SK-N-DZ (cell line): ENCODE results near the gene FURIN.
"Not testable (repeated sequence)": the region's sequence is repeated elsewhere in the genome, so short reads cannot be mapped to it uniquely, and the experiment has no call there.

Experiments used
- DNase-seq: peaks from one replicate; pipeline ENCODE4 v3.0.0-alpha.2; 2015; ENCODE audit warnings: low spot score

Gene FURIN

DNA sequence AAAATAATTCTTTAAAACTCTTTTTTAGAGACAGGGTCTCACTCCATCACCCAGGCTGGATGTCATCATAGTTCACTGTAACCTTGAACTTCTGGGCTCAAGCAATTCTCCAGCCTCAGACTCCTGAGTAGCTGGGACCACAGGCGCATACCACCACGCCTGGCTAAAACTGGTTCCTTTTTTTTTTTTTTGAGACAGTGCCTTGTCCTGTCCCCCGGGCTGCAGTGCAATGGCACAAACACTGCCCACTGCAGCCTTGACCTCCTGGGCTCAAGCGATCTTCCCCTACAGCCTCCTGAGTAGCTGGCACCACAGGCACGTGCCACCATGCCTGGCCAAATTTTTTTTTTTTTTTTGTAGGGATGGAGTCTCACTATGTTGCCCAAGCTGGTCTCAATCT lies 23.7 kb upstream of the FURIN start:
- DNase-seq: no peak

DNA sequence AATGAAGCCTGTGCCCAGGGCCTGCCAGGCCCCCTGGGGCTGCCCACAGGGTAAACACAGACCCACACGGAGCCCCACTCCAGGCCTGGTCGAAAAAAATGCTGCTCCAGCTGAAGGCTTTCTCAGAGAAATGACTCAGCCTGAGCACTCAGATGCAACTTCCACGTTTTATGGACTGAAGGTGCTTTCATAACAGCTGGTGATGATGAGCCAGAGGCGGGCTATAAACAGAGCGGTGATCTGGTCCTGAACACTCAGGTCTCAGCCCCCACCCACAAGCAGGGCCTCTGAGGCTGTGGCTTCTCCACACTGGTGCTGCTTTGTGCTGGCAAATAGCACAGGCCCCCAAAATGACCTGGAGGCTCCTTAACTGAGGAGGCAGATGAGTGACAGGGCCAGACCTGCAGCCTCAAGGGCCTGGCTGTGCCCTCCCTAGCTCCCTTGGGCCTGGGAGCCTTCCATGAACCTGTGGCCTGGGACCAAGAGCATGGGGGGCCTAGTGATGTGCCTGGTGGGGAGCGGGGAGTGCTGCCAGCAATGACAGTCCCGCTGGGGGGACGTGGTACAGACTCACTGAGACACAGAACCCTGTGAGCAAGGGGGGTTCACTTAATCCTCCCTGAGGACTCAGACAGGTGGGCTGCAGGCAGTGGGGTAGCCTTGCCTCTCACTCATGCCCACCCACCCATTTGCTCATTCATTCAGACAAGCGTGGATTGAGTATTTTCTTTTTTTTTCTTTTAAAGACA lies 23.0 kb upstream of the FURIN start:
- DNase-seq: no peak

DNA sequence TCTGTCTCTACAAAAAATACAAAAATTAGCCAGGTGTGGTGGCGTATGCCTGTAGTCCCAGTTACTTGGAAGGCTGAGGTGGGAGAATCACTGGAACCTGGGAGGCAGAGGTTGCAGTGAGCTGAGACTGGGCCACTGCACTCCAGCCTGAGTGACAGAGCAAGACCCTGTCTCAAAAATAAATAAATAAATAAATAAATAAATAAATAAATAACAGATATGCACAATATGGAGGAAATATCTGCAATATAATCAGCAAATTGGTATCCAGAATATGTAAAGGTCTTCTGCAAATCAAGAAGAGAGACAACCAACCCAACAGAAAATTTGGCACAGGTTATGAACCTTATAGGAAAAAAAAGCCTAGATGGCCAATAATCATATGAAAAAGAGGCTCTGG lies 19.0 kb upstream of the FURIN start:
- DNase-seq: not testable (repeated sequence)

DNA sequence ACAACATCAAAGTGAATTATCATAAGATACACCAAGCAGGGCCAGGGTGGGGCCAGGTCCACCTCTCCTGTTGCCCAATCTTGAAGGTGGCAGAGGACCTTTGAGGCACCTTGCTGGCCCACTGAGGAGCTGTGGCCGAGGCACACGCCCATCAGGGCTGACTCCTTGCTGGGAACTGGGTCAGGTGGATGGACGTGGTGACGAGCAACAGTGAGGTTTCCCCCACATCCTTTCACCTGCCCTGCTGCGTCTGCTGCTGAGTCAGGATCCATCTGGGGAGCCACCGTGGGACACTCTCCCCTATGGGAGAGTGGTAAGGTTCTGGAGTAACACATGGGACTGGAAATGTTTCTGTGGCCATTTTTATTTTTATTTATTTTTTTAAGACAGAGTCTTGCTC lies 17.3 kb upstream of the FURIN start:
- DNase-seq: no peak

DNA sequence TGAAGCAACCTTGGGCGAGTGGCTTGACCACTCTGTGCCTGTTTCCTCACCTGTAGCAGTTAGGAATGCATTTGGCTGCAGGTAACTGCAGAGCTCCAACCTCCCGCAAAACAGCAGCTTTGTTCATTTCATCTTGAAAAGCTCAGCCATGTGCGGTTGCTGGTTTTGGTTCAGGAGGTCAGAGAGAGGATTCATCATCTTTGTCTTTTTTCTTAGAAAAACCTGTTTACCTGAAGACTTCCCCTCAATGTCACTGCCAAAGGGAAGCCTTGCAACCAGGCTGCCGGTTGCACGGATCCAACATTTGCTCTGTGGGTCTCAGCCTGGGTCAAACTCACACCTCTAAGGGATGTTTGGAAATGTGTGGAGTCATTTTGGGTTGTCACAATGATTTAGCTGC lies 16.4 kb upstream of the FURIN start:
- DNase-seq: no peak

DNA sequence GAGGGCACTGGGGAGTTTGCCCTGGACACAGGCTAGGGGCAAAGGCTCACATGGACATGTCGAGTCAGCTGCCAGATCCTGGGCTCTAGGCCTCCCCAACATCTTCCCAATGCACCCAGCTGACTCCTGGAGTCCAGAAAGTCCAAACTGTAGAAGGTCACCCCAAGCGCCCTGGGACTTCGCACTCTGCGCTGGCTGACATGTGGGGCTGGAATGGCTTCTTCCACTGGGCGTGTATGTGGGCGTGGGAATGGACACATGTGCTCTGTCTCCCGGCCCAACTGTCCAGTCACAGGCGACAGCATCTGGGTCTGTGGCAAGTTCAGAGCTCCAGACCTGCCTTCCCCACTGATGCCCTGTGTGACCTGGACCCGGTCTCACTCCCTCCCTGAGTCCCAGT lies 13.2 kb upstream of the FURIN start:
- no peak for DNase-seq

DNA sequence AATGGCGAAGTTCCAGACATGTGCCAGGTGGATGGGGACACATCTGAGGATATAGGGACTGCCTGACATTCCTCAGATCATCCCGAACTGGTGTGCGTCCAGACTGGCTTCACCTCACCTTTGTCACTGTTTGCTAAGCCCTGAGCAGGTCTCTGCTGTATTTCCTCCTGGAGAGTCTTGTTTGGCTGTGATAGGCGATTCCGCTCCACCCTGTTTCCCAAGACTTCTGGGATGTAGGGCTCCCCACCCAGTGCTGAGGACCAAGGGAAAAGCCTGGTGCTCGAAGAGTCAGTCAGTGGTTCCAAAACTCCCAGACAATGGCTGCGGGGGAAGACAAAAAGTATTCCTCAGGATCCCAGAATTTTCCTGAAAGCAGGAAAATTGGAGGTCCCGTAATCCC lies 11.1 kb upstream of the FURIN start:
- no peak for DNase-seq

DNA sequence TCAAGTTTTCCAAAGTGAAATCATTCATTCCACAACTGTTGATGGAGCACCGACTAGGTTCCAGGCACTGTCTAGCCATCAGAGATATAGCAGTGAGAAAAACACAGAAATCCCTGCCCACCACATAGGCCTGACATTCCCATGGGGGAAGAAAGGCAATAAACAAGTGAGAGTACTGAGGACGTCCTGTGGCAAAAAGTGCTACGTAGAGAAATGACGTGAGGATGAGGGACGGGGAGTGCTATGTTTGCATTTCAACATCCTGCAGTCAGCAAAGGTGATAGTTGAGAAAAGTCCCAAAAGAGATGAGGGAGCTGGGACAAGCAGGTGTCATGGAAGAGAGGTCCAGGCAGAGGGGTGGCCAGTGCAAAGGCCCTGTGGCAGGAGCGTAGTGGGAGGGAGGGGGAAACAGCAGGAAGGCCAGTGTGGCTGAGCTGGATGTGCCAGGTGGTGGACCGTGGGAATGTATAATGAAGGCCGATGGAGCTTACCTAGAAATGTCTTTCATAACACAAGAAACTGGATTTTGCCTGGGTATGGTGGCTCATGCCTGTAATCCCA lies 10.4 kb upstream of the FURIN start:
- DNase-seq: no peak

DNA sequence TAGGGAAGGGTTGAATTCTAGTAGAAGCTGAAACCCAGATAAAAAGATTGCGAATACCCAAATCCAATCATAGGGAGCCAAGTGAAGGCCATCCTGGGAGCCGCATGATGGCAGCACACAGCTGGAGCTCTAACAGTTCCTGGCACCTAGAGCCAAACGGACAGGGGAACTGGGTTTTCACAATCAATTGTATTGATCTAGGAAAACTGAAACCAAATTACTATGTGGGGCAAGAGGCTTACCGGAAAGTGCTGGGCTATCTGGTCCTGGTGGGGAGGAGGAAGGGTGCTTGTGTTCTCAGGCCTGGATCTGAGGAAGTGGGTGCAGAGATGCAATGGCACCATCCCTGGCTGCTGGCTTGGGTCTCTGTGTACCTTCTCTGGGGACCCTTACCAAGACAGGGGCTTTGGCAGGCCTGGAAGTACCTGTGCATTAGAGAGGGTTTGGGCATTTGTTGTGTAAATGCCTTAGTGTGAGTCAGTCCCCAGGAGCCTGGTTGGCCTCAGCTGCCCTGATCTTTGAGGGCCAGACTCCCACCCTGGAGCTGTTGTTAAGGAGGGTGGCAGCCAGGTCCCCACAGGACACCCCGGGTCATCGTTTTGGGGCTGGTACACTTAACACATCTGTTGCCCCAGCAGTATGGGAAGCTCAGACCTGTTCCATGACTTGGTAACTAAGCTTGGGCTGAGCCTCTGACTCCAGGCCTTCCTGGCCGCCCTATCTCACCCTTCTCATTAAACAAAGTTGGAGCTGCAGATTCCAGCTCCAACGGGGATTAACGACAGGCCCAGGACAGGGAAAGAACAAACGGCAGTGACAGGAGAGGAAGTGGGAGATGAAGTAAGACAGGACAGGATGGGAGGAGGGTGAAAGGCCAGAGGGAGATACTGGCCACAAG lies 8.9 kb upstream of the FURIN start:
- no peak for DNase-seq

DNA sequence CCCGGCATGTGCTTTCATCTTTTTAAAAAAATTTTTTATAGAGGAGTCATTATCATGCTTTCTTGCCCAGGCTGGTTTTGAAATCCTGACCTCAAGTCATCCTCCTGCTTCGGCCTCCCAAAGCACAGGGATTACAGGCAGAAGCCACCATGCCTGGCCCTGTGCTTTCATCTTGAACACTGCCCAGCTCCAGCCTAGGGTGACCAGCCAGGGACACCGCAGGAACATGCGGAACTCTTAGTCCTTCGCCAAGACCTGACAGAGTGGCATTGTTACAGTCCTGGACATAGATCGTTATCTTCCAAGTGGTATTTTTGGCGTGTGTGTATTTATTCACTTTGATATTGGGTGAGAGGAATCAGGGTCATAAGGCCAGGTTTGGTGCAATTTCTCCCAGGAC lies 7.9 kb upstream of the FURIN start:
- DNase-seq: no peak

DNA sequence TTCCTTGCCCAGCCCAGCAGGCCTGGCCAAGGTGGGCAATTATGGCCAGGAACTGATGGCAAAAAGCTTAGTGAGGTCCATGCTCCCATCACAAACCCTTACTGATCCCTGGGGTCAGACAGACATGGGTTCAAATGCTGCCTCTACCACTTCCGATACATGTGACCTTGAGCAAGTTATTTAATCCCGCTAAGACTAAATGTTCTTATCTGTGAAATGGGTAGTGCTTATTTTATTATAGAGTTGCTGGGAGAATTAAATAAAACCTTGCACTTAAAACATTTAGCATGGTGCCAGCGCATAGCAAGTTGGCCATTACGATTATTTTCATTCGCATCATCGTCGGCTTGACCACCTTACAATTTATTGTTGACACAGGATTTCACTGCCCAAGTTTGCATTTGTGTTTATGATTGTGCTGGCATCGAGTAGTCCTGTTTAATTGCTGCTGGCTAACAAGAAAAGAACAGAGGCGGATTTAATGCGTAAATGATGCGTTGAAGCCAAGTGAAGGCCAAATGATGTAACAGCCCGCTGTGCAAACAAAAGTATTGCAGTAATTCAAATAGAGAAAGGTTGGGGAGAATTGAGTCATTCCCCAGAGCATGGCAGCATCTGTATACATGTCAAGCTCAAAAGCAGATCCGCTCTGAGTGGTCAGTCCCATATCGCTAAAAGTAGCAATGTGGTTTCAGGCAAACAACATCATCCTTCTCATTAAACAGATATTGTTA lies 7.3 kb upstream of the FURIN start:
- DNase-seq: no peak

DNA sequence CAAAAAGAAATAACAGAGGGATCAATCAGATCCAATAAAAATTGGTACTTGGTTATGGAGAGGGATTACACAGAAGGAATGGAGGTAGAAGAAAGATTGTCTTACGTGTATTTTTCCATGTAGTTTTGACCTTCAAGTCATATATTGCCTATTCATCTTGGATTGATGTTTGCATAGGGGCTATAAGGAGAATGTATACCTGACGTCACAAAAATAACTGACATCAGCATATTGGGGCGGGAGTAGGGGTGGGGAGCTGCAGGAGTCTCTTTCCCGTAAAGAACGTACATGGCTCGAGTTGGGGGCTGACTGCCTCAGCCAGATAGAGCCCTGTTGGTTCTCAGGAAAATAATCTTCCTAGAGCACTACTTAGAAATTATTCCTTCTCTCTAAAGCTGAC lies 5.9 kb upstream of the FURIN start:
- DNase-seq: no peak

DNA sequence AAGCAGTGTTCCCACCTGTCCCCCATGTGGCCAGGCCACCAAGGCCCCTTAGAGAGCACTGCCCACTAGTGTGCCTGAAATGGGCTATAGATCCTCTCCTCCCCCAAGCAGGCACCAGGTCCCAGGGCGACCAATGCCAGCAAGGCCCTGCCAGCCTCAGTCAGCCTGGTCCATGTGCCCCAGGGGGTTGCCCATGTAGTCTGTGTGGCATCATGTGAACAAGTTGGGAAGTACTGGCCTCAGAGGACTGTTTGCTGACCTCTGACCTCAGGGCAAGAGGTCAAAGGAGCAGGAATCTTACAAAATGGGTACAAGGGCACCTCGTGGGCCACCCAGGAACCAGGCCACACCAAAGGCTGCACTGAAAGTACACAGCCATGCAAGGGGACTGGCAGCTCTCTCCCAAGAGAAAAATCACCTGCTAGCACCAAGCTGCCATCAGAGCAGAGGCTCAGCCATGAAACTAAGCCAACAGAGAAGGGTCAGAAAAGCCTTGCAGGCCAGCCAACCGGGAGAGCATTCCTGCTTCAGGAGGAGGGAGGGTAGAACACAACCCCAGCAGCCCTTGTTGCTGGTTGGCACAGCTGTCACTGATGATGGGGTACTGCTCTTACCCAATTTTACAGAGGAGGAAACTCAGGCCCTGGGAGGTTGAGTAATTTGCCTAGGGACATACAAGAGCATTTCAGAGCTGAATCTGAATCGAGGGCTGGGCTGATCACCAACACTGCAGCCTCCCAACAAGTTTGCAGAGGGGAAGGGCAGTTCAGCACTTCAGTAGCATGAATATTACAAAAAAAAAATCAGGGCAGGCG lies 5.2 kb upstream of the FURIN start:
- DNase-seq: no peak

DNA sequence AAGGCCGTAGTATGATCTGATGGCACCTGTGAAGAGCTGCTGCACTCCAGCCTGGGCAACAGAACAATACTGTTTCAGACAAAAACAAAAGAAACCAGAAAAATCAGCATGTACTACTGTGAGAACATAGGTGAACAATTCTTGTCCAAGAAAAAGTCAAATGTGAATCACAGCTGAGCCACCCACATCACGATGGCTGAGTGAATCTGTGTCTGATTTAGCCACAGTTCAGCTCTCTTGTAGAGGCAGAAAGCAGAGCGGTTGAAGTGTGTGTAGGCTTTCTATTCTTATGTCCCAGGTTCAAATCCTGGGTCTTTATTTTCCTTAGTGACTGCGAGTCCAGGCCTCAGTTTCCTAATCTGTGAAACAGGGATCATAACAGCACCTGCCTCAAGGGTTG lies 4.4 kb upstream of the FURIN start:
- DNase-seq: no peak

DNA sequence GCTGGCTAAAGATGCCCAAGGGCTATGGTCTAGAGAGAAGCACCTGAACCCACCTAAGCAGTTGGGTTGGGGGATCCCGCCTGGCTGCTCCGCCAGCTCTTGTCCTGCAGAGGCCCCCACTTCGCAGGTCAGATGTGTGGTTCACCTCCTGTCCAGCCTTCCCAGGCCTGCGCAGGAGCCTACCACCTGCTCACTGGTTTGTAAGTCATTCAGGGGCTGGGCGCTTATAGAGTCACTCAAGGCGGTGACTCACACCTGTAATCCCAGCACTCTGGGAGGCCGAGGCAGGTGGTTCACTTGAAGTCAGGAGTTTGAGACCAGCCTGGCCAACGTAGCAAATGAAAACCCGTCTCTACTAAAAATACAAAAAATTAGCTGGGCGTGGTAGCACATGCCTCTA lies 3.9 kb upstream of the FURIN start:
- DNase-seq: no peak

DNA sequence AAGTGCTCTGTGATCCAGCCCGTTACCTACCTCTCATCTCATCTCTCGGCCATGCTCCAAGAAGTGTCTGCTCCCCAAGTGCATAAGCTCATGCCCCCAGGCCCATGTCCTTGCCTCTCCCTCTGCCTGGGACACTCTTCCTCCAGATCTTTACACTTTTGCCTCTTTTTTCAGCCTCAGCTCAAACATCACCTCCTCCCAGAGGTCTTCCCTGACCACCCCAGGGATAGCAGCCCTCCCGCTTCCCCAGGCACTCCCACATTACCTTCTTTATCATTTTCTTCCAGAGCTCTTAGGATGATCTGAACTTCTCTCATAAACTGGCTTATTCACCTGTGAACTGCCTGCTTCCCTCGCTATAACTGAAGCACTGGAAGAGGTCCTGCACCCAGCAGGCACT lies 2.7 kb upstream of the FURIN start:
- no peak for DNase-seq

DNA sequence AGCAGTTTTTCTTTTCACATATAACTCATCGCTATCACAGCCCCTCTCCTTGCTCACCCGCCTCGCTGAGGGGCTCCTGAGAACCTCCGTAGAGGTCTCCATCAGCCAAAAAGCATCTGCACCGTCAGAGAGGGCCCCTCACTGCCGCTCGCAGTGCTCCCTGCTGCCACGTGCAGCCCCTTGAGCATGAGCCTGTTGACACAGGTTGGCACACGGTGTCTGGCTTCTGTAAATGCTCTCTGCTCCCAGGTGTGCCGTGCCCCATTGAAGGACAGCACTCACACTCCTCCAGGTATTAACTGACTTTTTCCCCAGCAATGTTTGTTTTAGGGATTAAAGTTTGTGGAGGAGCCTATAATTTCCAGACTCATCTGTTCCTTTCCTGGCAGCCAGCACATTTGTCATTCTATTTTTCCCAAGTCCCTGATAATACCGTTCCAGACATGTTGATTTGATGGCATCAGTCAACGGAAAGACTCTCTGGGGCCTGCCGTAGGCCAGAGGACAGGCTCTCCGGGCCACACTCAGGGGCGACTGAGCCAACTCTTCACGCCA lies 2.1 kb upstream of the FURIN start:
- no peak for DNase-seq

DNA sequence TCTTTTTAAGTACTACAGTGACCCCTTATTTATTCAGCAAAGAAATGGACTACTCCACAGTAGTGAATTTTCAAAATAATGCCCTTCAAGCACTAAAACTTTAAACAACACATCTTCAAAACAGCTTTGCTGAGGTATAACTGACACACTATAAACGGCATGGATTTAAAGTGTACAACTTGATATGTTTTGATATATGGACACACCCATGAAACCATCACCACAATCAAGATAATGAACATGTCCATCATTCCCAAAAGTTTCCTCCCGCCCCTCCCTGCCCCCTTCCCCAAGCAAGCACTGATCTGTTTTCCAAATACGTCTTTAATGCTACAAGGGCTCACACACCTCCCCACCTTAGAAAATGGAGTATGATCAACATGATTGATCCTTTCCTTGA lies 1.6 kb upstream of the FURIN start:
- DNase-seq: no peak

DNA sequence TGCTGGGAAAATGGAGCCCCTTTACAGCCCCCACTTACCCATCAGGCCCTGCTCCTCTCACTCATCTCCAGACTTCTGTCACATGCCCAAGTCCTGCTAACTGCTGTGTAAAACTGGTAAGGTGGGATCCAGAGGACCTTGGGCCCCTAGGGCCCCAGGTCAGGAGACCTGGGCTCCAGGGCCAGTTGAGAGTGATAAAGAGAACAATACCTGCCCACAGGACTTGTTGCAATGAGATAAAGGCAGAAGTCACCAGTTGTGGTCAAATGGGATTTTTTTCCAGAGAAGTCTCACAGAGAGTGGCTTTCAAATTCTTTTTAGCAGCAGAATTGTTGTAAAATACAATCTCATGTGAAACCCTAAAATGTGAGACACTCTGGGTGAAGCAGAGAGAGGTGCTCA lies 753 bp downstream of the FURIN start:
- DNase-seq: no peak

DNA sequence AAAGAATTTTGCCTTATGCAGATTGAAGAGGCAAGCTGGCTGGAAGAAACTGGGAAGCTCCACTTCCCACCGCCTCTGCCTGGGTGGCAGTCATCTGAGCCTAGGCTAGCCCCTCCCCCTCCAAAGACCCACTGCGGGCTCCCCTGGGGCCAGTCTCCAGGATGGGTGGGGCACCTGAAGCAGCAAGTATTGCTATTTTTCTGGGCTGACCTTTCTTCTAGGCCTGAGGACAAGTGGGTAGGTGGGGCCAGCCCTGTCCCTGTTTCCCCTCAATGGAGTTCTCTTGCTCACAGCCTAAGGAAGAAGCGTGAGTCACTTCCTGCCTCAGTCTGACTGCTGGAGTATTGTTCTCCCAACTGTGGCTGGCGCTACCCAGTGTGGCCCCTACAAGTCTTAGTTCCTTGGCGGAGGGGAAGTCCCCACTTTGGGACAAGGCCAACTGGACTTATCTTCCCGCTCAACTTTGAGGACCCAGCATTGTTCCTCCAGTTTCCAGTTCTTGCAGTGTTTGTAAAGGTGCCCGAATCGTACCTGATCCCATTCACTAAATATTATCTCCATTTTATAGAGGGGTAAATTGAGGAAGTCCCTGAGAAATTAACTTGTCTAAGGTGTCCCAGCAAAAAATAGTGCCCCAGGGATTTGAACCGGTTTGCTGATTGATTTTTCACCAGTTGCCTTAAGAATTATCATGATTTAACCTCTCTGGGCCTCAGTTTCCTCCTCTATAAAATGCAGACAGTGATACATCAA lies 1.4 kb downstream of the FURIN start:
- no peak for DNase-seq
